ENCODE measurements around the gene RHOU.

- no peak for TF ChIP-seq GATA2 (IDR thresholded peaks at IDR 0.05; ENCODE audit: low read depth, low read length)
- TF ChIP-seq GATA3 (IDR thresholded peaks at IDR 0.05; ENCODE audit: low read depth, low read length) = no peak
These were observed 46.0 kb upstream of the RHOU start for GRCh38 chr1:228689255-228689654.

Data from SH-SY5Y (cell line).